Kidney tubule cell (primary cell): Measurements from ENCODE around the gene THAP3.

Source experiments
- DNase-seq: peaks from one replicate; pipeline ENCODE4 v3.0.0-alpha.2; 2018; ENCODE audit warnings: low spot score

Gene THAP3

GRCh38 chr1:6612641-6613360, 11.9 kb upstream of the THAP3 start:
- peak; percentile 59 for DNase-seq

GRCh38 chr1:6613361-6614018, 11.2 kb upstream of the THAP3 start, which contains the start of gene PHF13:
Gene PHF13 (plus strand): TSS chr1:6613731. CDS start chr1:6614067, 336 bp downstream.
- peak; percentile 99 for DNase-seq

- no peak for DNase-seq
These were observed 10.4 kb upstream of the THAP3 start for GRCh38 chr1:6614019-6614928.

GRCh38 chr1:6614929-6615785, 9.5 kb upstream of the THAP3 start:
- DNase-seq = no peak

- no peak for DNase-seq
These were observed 5.6 kb upstream of the THAP3 start for GRCh38 chr1:6619045-6619444.

GRCh38 chr1:6621429-6622391, 3.0 kb upstream of the THAP3 start:
- DNase-seq = no peak

- DNase-seq = no peak
These were observed 2.1 kb upstream of the THAP3 start for GRCh38 chr1:6622396-6623152.

- DNase-seq = no peak
These were observed 1.3 kb upstream of the THAP3 start for GRCh38 chr1:6623269-6623965.

- peak; percentile 60 for DNase-seq
These were observed 999 bp downstream of the THAP3 start for GRCh38 chr1:6625584-6626149.

- DNase-seq = no peak
These were observed 2.4 kb downstream of the THAP3 start for GRCh38 chr1:6627031-6627430.

- DNase-seq = no peak
These were observed 3.3 kb downstream of the THAP3 start for GRCh38 chr1:6627841-6628545.

- no peak for DNase-seq
These were observed 4.4 kb downstream of the THAP3 start for GRCh38 chr1:6628971-6629479.

GRCh38 chr1:6630027-6630426, 5.4 kb downstream of the THAP3 start:
- DNase-seq = no peak

GRCh38 chr1:6631058-6631457, 6.4 kb downstream of the THAP3 start:
- DNase-seq = no peak

- DNase-seq = no peak
These were observed 8.2 kb downstream of the THAP3 start for GRCh38 chr1:6632588-6633514.

- peak; percentile 33 for DNase-seq
These were observed 9.8 kb downstream of the THAP3 start for GRCh38 chr1:6634371-6635052.
